Amniotic stem cell (primary cell): ENCODE measurements around the gene CAMSAP1.
"Not testable (repeated sequence)": the region's sequence is repeated elsewhere in the genome, so short reads cannot be mapped to it uniquely, and the experiment has no call there.

Source experiments
- DNase-seq: peaks from one replicate; lab custom pipeline; 2025; lab: John Stamatoyannopoulos, UW

Gene CAMSAP1

DNA sequence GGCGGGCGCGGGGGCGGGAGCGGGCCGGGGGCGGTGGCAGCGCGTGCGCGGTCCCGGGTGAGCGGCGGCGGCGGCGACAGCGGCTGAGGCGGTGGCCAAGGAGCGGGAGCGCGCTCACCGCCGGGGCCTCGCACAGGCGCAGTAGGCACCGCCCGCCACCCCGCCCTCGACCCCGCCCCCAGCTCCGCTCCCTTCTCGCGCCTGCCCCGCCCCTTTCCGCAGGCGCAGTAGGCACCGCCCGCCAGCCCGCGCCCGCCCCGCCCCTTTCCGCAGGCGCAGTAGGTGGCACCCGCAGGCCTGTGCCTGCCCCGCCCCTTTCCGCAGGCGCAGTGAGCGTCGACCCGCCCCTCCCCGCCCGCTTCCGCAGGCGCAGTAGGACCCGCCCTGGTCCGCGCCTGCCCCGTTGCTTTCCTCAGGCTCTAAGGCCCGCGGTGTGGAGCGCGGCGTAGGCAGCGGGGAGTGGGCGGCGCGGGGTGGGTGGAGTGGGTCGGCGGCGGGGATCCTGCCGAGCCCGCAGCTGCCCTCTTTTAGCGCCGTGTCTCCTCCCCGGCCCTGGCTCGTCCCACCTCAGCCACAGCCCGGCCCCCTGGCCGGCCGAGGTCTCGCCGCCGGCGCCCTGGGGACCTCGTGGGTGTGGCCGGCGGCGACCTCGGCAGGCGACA lies at the start of gene CAMSAP1:
Gene CAMSAP1 (minus strand): TSS at position 116 of the 662 bp plus-strand sequence. CDS start 387 bp downstream, outside the sequence.
- DNase-seq: peak; percentile 82

DNA sequence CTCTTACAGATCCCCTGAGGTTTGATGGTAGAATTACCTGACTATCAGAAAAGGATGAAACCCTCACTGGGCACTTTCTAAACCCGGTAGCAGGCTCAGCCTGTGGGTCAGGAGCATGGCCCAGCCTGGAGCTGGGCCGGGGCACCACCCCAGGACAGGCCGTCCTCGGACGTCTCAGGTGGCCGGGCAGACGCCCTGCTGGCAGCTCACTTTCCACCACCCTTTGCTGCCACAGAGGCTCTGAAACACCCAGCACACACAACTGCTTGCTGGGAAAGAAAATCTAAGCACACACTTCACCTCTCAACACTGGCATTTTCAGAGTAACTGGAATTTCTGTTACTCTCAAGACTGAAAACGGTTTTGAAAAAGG lies 49.4 kb upstream of the CAMSAP1 start:
- no peak for DNase-seq

GRCh38 chr9:135955934-135956801 lies 48.8 kb upstream of the CAMSAP1 start:
- no peak for DNase-seq

DNA sequence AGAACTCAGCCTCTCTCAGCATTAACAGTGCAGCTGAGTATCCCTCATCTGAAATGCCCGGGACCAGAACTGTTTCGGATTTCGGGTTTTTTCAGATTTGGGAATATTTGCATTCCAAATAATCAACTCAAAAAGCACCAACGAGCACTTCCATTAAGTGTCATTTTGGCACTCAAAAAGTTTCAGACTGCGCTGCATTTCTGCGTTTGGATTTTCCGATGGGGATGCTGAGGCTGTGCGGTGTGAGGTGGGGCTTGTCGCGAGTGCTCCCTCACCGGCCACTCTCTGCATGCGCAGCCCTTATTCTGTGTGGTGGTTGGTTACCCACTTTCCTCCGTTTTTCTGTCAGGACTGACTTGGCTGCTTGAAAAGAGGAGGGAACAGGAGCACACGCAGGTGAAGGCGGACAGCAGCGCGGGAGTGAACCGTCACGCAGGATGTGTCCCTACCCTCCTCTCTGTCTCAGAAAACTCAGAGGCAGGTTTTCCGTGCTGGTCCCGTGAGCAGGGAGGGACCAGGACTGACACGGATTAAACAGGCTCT lies 45.4 kb upstream of the CAMSAP1 start:
- DNase-seq: no peak

- DNase-seq: no peak
Measured at GRCh38 chr9:135951889-135952663, 44.7 kb upstream of the CAMSAP1 start.

DNA sequence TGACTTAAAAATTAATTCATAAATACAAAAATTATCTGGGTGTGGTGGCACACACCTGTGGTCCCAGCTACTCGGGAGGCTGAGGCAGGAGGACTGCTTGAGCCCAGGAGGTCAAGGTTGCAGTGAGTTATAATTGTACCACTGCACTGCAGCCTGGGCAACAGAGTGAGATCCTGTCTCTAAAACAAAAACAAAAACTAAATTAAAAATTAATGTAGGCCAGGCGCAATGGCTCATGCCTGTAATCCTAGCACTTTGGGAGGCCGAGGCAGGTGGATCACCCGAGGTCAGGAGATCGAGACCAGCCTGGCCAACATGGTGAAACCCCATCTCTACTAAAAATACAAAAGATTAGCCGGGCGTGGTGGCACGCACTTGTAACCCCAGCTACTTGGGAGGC lies 44.0 kb upstream of the CAMSAP1 start:
- DNase-seq: not testable (repeated sequence)

DNA sequence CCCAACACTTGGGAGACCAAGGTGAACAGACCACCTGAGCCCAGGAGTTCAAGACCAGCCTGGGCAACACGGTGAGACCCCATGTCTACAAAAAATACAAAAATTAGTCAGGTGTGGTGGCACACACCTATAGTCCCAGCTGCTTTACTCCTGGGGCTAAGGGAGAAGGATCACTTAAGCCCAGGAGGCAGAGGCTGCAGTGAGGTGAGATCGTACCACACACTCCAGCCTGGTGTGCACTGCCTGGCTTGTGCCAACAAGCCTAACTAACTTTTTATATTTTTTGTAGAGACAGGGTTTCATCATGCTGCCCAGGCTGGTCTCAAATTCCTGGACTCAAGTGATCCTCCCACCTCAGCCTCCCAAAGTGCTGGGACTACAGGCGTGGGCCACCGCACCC lies 43.5 kb upstream of the CAMSAP1 start:
- DNase-seq: not testable (repeated sequence)

- DNase-seq: no peak
Measured at GRCh38 chr9:135950135-135950682, 42.9 kb upstream of the CAMSAP1 start.

DNA sequence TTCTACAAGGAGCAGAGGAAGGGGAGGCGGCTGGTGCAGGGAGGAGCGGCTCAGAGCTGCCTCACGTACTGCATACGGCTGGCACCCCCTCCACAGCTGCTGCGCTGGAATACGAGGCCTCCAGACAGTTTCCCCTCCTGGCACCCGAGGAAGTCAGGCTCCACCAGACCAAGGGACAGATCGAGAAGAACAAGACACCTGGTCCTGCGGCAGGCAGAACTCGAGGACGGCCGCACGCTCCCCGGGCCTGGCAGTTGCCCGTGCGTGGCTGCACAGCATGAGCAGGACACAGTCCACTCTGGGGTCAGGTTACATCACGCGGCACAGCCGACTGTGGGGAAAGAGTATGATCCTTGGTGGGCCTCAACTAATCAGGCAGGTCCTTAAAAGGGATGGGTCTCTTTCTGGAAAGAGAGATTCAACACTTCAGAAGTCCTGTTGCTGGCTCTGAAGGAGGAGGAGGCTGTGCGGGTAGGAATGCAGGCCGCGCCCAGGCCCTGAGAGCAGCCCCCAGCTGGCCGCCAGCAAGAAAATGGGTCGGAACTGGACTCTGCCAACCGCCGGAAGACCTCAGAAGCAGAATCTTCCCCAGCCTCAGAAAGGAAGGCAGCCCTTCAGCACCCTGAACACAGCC lies 42.3 kb upstream of the CAMSAP1 start:
- DNase-seq: no peak

- DNase-seq: no peak
Measured at GRCh38 chr9:135948968-135949367, 41.6 kb upstream of the CAMSAP1 start.

GRCh38 chr9:135948446-135948845 lies 41.1 kb upstream of the CAMSAP1 start:
- no peak for DNase-seq

- no peak for DNase-seq
Measured at GRCh38 chr9:135947582-135947981, 40.2 kb upstream of the CAMSAP1 start.

GRCh38 chr9:135947105-135947504 lies 39.8 kb upstream of the CAMSAP1 start:
- DNase-seq: not testable (repeated sequence)

GRCh38 chr9:135946392-135946994 lies 39.1 kb upstream of the CAMSAP1 start:
- no peak for DNase-seq

- no peak for DNase-seq
Measured at GRCh38 chr9:135945969-135946368, 38.6 kb upstream of the CAMSAP1 start.

DNA sequence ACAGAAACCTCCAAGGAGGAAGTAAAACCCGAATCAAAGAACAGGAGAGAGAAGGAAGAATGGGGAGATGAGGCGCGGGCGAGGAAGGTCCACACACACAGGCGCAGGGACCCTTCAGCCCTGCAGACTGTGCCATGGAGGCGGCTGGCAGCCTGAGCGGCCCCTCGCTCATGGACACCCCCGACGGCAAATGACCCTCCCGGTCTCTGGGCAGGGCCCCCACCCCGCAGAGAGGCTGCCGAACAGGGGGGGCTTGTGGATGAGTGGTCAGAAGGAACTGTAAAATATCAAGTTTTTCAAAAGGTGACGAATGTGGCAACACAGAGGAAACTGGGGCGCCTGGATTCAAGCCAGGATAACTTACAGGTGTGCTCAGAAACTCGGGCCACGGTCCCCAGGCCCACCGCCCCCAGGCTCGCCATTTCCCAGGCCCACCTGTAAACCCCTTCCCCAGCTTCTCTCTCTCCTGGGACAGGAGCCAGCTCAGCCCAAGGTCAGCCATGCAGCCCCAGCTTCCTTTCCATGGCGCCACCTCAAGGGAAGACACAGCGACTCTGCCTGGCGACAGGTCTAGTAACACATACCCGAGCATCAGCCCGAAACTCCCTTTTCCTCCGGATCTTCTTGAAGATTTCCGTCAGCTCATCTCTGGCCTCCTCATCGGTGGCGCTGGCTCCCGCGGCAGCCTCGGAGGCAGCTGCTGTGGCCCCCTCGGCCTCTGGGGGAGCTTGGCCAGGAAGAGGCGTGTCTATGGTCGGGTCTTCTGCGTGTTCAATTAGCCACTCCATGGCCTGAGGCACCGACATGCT lies 37.3 kb upstream of the CAMSAP1 start:
- DNase-seq: no peak

- DNase-seq: not testable (repeated sequence)
Measured at GRCh38 chr9:135943604-135944003, 36.3 kb upstream of the CAMSAP1 start.

DNA sequence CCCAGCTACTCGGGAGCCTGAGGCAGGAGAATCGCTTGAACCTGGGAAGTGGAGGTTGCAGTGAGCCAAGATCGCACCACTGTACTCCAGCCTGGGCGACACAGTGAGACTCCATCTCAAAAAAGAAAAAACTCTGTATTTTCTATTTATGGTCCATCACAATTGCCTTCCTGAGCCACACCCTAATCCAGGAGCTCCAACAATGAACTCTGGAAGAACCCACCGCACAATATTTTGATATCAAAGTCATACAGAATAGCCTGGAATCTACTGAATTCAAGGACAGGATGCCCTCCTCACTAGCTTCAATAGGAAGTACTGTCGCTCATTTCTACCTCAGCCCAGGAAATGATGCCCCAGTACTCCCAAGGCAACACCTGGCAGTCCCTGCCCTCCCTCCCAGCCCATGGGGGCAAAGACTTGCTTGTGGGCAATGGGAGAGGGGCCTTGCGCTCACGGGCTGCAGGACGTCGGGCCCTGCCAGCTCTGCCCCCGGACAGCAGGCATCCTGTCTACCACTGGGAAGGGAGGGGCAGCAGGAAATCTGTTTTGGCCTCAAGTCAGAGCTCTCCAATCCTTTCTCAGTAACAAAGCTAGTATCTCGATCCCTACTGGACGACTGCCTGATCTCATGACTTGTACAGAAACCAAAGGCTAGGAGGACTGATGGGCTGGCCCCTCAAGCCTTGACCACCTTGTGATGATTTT lies 34.1 kb upstream of the CAMSAP1 start:
- no peak for DNase-seq
